ENCODE results near the gene ZBTB45.
A peak's percentile ranks its signal among the peaks of the same experiment; 100 is the strongest.

Gene ZBTB45

DNA sequence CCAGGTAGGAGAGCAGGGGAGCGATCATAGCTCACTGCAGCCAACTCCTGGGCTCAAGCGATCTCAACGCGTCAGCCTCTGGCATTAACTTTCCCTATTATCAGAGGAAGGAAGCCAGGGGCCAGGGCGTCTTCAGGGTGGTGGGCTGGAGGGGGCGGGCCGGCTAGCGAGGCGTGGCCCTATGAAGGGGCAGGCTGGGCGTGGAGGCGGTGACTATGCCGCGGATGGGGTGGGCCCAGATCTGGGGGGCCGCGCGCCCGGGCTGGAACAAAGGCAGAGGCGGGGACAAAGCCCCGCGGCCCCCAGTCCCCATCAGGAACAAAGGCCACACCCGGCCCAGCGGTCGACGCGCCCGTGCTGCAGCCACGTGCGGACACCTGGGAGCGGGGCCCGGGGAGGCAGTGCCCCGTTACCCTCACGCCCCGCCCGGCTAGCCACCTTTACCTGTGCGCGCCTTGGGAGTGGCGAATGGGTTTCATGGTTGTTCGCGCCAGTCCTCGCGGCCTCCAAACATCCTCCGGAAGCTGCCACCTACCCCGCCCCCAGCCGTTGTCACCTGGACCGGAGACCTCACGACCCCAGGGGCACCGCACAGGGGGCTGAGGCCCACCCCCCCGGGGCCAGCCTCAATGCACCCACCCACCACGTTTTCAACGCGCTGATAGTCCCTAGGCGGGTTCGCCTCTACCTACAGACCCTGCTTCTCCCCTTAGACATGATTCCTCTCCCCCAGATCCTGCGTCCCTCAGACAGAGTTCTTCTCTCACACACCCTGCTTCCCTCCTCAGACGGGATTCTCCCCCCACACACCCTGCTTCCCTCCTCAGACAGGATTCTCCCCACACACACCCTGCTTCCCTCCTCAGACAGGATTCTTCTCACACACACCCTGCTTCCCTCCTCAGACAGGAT lies 18.9 kb upstream of the ZBTB45 start:
- DNase-seq (ENCODE audit: low read depth in 2 of 2): no peak

DNA sequence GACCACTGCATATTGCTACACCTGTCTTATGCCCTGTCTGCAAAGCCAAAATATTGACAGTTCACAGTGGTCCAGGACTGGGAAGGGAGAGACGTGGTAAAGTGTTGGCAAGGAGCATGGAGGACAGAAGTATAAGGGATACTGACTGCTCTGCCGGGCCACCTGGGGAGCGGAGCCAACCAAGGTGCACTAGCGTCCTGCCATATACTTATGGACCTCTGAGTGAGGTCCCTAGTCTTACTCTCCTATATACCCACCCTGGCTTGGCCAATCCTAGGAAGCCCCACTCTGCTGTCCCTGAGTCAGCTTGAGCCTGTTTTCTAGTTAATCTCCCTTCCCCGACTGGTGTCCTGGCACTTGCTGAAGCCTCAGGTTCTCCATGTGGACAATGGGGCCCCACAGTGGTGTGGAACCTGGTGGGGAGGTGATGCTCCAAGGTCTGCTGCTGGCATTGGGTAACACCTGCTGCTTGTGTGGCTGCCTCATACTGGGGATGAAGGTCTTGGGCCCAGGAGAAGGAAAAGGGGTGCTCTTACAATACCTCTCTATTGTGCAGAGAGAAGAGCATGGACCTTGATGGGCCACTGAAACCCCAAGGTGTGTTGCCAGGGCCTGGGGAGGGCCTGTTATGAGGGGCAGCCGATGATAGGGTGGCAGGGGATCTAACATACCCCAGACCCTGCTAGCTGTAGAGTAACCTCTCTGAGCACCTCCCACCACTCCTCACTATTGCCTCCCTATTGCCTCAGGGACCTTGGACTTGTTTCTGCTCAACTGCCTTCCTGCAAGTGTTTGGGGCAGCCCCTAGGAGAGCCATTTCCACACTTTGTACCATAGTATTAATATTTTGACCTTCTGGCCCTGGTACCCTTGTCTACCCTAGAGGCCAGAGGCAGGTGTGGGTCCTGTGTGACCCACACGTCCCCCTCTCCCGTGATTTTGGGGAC lies 17.5 kb upstream of the ZBTB45 start:
- DNase-seq (ENCODE audit: low read depth in 2 of 2): no peak

DNA sequence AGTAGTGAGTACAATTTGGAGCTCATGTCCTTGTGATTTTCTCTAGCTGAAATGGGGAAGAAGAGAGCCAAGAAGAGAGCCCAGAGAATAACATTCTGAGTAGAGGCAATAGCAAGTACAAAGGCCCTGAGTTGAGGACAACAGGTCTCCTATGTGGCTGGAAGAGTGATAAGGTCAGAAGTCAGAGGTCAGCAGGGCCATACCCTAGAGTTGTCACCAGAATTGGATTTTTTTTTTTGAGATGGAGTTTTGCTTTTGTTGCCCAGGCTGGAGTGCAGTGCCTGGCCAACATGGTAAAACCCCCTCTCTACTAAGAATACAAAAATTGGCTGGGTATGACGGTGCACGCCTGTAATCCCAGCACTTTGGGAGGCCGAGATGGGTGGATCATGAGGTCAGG lies 16.2 kb upstream of the ZBTB45 start:
- DNase-seq (ENCODE audit: low read depth in 2 of 2): no peak

DNA sequence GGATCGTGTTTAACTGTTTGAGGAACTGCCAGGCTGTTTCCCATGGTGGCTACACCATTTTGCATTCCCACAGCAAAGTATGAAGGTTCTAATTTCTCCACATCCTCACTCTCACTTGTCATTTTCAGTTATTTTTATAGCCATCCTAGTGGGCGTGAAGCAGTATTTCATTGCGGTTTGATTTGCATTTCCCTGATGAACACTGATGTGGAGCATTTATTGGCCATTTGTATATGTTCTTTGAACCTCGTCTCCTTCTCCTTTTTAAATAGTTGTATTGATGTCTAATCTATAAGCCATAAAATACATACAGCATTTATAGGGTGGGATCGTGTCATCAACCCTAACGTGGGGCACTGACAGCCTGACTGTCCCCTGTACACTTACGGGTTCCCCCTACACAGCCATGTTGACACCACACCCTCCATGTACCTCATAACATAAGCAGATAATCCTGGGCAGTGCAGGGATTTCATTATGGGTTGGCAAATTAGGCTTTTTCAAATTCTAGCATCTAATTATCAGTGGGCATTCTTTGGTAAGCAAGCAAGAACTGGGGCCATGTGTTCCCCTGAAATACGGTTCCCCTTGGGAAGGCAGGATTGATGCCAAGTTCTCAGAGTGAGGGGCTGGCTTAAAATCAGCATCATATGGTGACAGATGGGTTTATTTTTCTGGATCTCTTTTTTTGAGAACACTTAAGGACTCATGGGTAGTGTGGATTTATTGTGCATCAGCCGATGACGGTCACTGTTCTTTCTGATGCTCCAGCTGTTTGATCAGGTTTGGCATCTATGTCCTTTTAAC lies 11.6 kb upstream of the ZBTB45 start:
- DNase-seq (ENCODE audit: low read depth in 2 of 2): no peak

DNA sequence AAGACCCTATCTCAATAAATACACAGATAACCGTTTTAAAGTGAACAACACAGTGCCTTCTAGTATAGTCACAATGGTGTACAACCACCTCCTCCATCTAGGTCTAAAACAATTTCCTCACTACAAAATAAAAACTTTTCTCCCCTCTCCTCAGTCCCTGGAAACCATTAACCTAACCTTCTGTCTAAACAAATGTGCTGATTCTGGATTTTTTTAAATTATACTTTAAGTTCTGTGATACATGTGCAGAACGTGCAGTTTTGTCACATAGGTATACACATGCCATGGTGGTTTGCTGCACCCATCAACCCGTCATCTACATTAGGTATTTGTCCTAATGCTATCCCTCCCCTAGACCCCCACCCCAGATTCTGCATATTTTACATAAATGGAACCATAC lies 9.8 kb upstream of the ZBTB45 start:
- DNase-seq (ENCODE audit: low read depth in 2 of 2): no peak

DNA sequence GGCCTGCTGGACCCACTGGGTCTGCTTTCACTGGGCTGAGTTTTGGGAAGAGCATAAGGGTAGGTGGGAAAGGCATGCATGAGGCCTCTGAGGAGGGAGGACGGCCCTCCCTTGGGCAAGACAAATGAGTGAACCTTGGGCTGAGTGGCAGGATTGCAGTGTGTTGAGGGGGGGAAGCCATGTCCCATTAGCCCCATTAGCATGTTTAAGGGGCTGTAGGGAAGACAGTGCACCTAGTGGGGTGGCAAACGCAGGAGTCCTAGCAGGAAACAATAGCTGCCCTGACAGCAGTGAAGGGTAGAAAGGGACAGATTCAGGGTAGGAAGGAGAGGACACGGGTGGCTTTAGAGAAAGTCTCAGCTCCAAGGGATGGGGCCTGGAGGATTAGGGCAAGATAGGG lies 3.1 kb upstream of the ZBTB45 start:
- DNase-seq (ENCODE audit: low read depth in 2 of 2): no peak

DNA sequence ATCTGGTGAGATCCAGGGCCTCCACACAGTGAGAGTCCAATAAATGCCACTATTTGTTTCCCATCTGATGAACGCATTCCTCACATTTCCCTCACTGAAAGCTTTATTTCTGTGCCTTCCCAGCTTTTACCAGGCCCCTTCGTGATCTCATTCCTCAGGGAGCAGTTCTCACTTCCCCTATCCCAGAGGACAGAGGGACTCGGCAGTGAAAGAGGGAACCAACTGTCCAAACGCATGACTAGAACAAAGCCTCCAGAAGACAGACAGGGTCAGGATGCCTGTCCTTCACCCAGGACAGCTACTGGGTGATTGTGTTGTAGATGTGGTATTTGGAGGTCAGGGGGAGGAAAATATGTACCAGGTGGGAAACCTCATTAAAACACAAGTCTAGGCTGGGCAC lies 2.0 kb upstream of the ZBTB45 start:
- DNase-seq (ENCODE audit: low read depth in 2 of 2): no peak

DNA sequence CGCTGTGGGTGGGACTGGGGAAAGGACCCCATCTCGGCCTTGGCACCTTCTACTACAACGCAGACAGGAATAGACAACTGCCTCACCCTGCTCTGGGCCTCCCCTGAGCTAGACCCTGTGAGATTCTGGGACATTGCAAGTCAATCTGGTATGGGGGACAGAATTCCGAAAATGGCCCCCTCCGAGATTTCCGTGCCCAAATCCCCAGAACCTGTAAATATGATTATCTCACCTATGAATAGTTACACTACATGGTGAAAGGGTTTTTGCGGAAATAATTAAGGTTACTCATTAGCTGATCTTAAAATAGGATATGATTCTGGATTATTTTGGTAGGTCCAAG lies 618 bp upstream of the ZBTB45 start:
- DNase-seq (ENCODE audit: low read depth in 2 of 2): no peak

DNA sequence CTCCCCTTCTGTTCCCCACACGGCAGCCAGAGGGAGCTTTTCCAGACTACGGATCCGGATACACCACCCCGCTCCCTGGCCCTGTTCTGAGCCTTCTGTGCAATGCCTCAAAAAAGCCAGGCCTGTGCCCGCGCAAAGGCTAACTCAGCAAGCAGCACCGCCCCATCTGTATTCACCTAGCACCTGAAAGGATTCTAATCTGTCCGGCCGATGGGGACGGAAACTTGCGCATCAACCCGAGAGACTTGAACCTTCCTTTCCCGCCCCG lies 589 bp downstream of the ZBTB45 start:
- DNase-seq (ENCODE audit: low read depth in 2 of 2): peak in 1 of 2 donors; percentile 36

DNA sequence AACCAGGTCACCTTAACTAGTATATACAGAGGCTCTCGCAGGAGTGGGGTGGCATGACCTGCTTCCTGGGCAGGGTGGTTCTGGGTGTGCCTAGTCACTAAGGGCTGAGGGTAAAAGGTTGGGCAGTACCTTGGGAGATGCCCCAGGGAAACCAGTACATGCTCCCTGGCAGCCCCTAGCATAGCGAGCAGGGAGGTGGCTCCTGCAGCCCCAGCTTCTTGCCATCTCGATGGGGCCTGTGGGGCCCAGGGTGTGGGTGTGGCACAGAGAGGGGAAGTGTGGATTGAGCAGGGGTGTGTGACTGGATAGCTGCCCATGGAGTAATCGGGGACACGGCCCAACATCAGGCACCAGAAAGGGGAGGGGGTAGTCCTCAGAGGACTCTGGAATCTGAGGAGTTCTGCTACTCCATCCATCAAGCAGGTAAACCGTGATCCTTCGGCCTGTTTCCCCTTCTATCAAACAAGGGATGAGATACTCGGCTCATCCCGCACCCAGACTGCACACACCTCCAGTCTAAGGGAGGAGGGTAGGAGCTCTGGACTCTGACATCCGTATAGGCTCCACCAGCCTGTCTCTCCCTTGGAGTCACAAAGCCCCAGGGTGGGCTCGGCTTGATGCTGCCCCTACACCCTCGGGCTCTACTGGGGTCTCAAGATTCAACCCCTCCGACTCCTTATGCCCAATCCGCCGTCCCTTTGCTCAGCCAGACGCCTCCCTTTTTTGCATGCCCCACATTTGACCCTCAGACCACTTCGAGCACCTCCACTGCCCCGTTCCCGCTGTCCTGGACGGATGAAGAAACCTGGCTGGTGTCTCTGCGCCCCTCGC lies 1.1 kb downstream of the ZBTB45 start:
- DNase-seq (ENCODE audit: low read depth in 2 of 2): no peak

DNA sequence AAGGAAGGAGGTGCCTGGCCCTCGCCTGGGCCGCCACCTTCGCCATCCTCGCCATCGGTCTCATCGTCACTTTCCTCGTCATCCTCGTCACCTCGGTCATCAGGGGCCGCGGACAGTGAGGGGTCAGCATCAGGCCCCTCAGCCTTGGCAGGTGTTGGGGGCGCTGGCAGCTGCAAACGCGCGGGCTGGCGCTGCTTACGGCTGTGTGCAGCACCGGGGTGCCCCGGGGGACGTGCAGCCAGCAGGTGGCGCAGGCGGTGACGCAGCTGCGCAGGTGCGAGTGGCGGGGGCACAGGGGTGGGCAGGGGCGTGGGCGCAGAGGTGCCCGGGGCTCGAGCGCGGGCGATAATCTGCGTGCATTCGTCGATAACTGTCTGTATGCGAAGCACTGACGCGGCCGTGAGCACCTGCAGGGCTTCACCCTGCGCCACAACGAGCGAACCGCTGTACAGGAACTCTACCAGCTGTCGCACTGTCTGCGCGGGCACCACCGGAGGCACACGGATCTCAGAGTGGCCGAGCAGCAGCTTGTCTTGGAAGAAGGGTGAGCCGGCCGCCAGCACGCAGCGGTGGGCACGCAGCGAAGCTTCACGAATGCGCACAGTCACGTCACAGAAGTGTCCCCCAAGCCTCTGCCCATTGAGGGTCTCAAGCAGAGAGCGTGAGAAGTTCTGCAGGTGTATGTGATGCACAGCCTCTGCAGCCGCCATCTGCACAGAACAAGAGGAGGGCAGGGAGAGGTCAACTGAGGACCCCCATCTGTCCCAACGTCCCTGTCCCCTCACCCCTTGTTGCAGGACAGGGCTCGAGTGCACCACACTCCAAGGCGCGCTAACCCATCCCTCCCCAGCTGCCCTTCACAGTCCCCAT lies 2.4 kb downstream of the ZBTB45 start:
- DNase-seq (ENCODE audit: low read depth in 2 of 2): no peak

DNA sequence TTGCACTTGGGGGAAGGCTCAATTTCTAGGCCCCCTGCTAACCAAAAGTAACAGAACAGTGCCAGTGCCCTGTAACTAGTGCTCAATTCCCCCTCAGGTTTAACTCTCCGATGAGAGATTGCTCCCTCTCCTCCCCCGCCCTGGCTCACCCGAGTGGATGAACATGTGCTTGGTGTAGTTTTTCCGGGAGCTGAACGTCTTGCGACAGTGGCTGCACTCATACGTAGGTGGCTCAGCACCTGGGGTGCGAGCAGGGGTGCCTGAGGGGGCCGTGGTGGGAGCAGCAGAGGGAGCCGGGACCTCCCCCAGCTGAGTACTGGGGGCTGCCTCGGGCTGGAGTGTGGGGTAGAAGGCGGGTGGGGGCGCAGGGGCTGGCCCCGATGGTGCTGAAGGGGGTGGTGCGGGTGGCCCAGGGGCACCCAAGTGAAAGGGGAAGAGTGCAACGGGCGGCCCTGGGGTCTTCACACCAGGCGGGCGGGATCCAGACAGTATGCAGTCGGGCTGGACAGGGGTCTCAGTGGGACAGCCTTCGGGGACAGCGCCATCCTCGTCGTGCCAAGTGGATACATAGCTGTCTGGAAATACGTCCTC lies 3.3 kb downstream of the ZBTB45 start:
- no peak for DNase-seq (ENCODE audit: low read depth in 2 of 2)

DNA sequence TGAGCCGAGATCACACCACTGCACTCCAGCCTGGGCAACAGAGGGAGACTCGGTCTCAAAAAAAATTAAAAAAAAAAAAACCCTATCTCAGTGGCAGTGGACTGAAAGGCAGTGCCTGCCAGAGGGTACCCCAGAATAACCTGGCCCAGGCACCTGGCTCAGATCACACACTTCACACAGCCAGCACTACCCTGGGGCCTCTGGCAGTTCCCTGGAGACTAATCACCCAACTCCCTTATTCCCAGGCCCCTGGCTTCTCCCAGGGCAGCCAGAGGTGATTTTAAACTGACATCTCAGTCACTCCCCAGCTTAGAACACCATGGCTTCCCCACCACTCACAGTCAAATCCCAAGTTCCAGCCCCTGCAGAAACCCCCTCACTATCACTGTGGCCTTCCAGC lies 4.4 kb downstream of the ZBTB45 start:
- no peak for DNase-seq (ENCODE audit: low read depth in 2 of 2)

DNA sequence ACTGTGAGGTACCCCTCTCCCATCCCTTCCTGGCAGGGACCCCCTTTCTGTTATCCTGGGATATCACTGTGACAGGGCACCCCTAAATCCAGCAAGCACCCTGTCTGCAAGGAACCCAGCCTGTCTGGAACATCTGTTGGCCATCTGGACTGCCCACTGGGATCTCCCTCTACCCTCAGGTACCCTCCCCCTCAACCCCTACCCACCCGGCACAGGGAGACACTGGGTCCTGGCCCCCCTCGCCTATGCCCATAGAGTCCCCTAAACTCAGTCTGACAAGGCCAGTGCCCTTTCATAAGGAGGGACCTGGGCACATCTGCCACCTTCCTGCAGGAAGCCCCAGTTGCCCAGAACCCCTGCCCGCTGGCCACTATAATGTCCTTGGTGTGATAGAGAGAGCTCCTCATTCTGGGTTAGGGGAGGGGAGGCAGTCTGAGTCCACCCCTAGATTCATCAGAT lies 5.0 kb downstream of the ZBTB45 start:
- no peak for DNase-seq (ENCODE audit: low read depth in 2 of 2)

DNA sequence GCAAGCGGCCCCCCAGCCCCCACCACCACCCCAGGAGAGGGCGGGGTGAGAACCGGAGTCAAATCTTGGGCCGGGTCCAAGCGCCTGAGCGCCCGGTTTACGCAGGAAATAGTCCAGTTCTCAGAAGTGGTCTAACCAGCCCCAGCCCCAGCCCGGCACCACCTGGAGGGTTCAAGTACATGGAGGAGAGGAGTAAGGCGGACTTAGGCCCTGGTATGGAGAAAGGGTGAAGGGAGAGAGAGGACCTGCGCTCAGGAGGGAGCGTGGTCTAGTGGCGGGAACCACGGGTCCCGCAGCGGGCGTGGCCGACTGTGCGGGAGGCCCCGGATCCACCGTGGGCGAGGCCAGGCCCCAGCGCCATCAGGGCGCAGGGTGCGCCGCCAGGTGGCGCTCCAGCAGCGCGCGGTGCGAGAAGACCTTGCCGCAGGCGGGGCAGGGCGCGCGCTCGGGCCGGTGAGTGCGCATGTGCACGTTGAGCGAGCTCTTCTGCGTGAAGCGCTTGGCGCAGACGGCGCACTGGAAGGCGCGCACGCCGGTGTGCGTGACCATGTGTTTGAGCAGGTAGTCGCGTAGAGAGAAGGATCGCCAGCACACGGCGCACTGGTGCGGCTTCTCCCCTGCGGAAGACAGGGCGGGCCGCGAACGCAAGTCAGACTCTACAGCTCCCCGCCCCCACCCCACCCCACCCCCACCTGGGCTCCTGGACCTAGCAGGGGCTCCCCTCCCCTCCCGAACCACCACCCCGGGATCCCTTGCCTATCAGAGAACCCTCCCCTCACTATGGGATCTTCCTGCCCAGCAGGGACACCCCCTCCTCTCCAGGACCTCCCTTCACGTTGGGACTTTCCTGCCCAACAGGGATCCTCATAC lies 5.7 kb downstream of the ZBTB45 start:
- DNase-seq (ENCODE audit: low read depth in 2 of 2): peak; percentile 96 to 97

DNA sequence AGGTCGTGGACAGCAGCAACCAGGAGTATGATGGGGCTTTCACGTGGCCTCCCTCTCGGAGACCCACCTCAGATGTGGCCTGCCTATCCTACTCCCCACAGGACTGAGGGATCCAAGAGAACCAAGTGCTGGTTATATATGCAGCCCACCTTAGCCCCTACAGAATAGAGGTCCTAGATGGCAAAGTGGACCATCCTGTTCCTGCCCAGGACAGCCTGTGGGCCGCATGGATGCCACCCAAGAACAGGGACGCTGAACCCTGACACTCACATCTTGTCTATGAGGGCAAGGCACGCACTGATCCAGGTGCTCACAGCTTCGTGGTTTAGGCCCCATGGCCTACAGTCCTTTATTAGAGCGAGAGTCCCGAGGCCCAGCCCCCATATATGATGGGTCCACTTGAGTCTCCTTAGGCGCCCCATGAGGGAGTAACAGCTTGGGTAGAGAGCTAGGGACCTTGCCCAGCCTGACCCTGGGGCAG lies 6.4 kb downstream of the ZBTB45 start:
- DNase-seq (ENCODE audit: low read depth in 2 of 2): no peak

DNA sequence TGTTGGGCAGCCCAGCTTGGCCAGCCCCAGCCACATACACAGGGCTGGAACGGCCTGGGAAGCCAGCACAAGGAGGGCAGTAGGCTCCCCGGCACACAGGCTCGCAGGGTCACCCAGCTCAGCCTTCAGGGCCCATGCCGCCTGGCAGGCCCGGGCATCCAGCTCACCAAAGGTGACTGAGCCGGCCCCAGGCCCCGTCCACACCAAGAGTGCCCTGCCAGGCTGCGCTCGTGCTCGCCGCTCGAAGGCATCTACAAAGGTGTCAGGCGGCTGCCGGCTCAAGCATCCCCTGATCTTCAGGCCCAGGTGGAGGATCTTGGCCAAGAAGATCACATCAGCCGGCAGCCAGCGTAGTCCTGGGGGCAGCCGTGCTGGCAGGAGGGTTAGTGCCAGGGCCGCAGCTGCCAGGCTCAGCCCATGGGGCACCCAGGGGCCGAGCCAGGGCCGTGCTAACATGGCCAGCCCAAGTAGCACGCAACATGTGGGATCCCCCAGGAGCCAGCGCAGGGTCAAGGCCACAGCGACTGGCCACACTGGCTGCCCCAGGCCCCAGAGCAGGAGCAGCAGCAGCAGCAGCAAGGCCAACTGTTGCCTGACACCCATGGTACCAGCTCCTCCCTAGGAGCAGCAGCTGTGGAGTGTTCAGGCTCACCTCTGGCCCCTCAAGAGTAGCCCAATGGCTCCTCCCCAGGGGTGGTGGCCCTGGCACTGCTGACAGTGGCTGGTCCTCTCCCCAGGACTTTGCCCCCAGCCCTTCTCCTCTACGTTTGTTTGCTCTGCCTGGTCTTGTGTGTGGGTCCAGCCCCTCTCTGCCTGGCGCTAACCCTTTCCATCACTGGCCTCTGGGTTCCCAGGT lies 8.0 kb downstream of the ZBTB45 start, which contains the start of gene SLC27A5:
Gene SLC27A5, minus strand, starts transcription at position 640 of the 856 bp plus-strand sequence. Its CDS starts 37 bp downstream, at position 603.
- no peak for DNase-seq (ENCODE audit: low read depth in 2 of 2)
